Measurements from ENCODE around the gene EVL. TPM values are rescaled to one million over a fixed set of nuclear protein-coding genes. Genes with fewer than 3 reads are reported as not detected.
A peak's percentile ranks its signal among the peaks of the same experiment; 100 is the strongest.
"Not testable (repeated sequence)": the region's sequence is repeated elsewhere in the genome, so short reads cannot be mapped to it uniquely, and the experiment has no call there.

EVL gene
- total RNA-seq, 2 experiments from 2014 or later: 174 to 180 TPM

GRCh38 chr14:100058777-100059437 is 6.3 kb upstream of the EVL start:
- no peaks in the 10 kb centered on the region for H3K27me3 Mint-ChIP-seq
- peaks cover 5% of the 10 kb centered on the region for H3K36me3 Mint-ChIP-seq
- no peaks in the 10 kb centered on the region for H3K9me3 Mint-ChIP-seq
- DNase-seq: no peak
- ChIA-PET CTCF (interaction anchor here (1.2 to 6.6 kb wide), 6 partner anchors 8 to 134 kb away, joined by 3 to 75 read pairs (median 4); no protein-coding TSS in a partner anchor), POLR2A (interaction anchor here (1.0 to 1.8 kb wide), 3 partner anchors 10 to 46 kb away, joined by 3 to 5 read pairs (median 3); no protein-coding TSS in a partner anchor)
- H3K4me1 Mint-ChIP-seq (ENCODE audit: low read depth): peaks cover 66% of the 10 kb centered on the region
- peak overlapping the region; percentile 82 for H3K27ac Mint-ChIP-seq
- peak overlapping the region; percentile 49 for H3K4me3 Mint-ChIP-seq
- intact Hi-C loops (cut with micrococcal nuclease): loop anchor here (1.0 kb wide), 1 partner anchor 9 kb away; no protein-coding TSS in a partner anchor

GRCh38 chr14:100059438-100059781 is 5.8 kb upstream of the EVL start:
- H3K4me1 Mint-ChIP-seq (ENCODE audit: low read depth): peaks cover 71% of the 10 kb centered on the region
- DNase-seq: peak; percentile 37
- ChIA-PET CTCF (interaction anchor here (1.2 to 6.6 kb wide), 5 partner anchors 8 to 133 kb away, joined by 3 to 75 read pairs (median 6); no protein-coding TSS in a partner anchor), POLR2A (interaction anchor here (1.0 to 1.1 kb wide), 2 partner anchors 9 to 45 kb away, joined by 3 read pairs; no protein-coding TSS in a partner anchor)
- H3K4me3 Mint-ChIP-seq: peak overlapping the region; percentile 49
- peak overlapping the region; percentile 82 for H3K27ac Mint-ChIP-seq
- H3K36me3 Mint-ChIP-seq: peaks cover 5% of the 10 kb centered on the region
- intact Hi-C loops (cut with micrococcal nuclease): loop anchor here (1.0 kb wide), 1 partner anchor 9 kb away; no protein-coding TSS in a partner anchor
- H3K9me3 Mint-ChIP-seq: no peaks in the 10 kb centered on the region
- no peaks in the 10 kb centered on the region for H3K27me3 Mint-ChIP-seq

- Mint-ChIP-seq H3K4me3 (peak overlapping the region; percentile 64), H3K9me3 (no peaks in the 10 kb centered on the region), H3K27me3 (no peaks in the 10 kb centered on the region), H3K4me1 (ENCODE audit: low read depth) (peaks cover 79% of the 10 kb centered on the region), H3K36me3 (peaks cover 5% of the 10 kb centered on the region), H3K27ac (peak overlapping the region; percentile 98)
- DNase-seq: no peak
- POLR2A ChIA-PET: interaction anchor here (0.6 to 16.6 kb wide), 3 partner anchors 20 to 167 kb away, joined by 3 to 302 read pairs (median 9); no protein-coding TSS in a partner anchor
- CTCF ChIA-PET: interaction anchor here (0.7 to 2.3 kb wide), 4 partner anchors 11 to 132 kb away, joined by 3 to 20 read pairs (median 10); no protein-coding TSS in a partner anchor
- intact Hi-C loops (cut with micrococcal nuclease): loop anchor here (10.0 kb wide), 3 partner anchors 164 to 796 kb away; partner anchors contain the start of gene CCDC85C
Observed at GRCh38 chr14:100060760-100061159, 4.5 kb upstream of the EVL start.

- H3K9me3 Mint-ChIP-seq: no peaks in the 10 kb centered on the region
- H3K27ac Mint-ChIP-seq: peak overlapping the region; percentile 98
- H3K4me1 Mint-ChIP-seq (ENCODE audit: low read depth): peaks cover 80% of the 10 kb centered on the region
- peak; percentile 78 for DNase-seq
- intact Hi-C loops (cut with micrococcal nuclease): loop anchor here (2.0 to 10.0 kb wide), 5 partner anchors 90 to 798 kb away; partner anchors contain the start of gene CCDC85C
- CTCF ChIA-PET: interaction anchor here (1.1 to 16.8 kb wide), 8 partner anchors 9 to 131 kb away, joined by 3 to 573 read pairs (median 9); no protein-coding TSS in a partner anchor
- H3K4me3 Mint-ChIP-seq: peak overlapping the region; percentile 69
- H3K27me3 Mint-ChIP-seq: no peaks in the 10 kb centered on the region
- POLR2A ChIA-PET: interaction anchor here (1.2 to 16.6 kb wide), 6 partner anchors 9 to 91 kb away, joined by 3 to 302 read pairs (median 6); no protein-coding TSS in a partner anchor
- peaks cover 5% of the 10 kb centered on the region for H3K36me3 Mint-ChIP-seq
Observed at GRCh38 chr14:100062590-100062989, 2.6 kb upstream of the EVL start.

GRCh38 chr14:100063314-100063941 is 1.8 kb upstream of the EVL start:
- Mint-ChIP-seq H3K36me3 (peaks cover 13% of the 10 kb centered on the region), H3K27me3 (no peaks in the 10 kb centered on the region), H3K4me1 (ENCODE audit: low read depth) (peaks cover 81% of the 10 kb centered on the region), H3K4me3 (peak overlapping the region; percentile 69), H3K9me3 (no peaks in the 10 kb centered on the region), H3K27ac (peak overlapping the region; percentile 98)
- peak; percentile 52 for DNase-seq
- CTCF ChIA-PET: interaction anchor here (0.8 to 16.8 kb wide), 3 partner anchors 43 to 130 kb away, joined by 3 to 573 read pairs (median 3); no protein-coding TSS in a partner anchor
- POLR2A ChIA-PET: interaction anchor here (1.3 to 16.6 kb wide), 3 partner anchors 17 to 92 kb away, joined by 3 to 302 read pairs (median 5); no protein-coding TSS in a partner anchor
- intact Hi-C loops (cut with micrococcal nuclease): loop anchor here (2.0 to 10.0 kb wide), 5 partner anchors 91 to 799 kb away; partner anchors contain the start of gene CCDC85C

- intact Hi-C loops (cut with micrococcal nuclease): loop anchor here (1.0 to 10.0 kb wide), 6 partner anchors 9 to 1758 kb away; partner anchors contain the start of gene CCDC85C
- DNase-seq: peak; percentile 55
- ChIA-PET POLR2A (interaction anchor here (0.6 to 16.6 kb wide), 6 partner anchors 16 to 311 kb away, joined by 3 to 302 read pairs (median 12); a partner anchor contains a TSS), CTCF (interaction anchor here (1.1 to 16.8 kb wide), 6 partner anchors 11 to 313 kb away, joined by 3 to 573 read pairs (median 18); no protein-coding TSS in a partner anchor)
- H3K27ac Mint-ChIP-seq: peak overlapping the region; percentile 98
- H3K36me3 Mint-ChIP-seq: peaks cover 16% of the 10 kb centered on the region
- H3K4me1 Mint-ChIP-seq (ENCODE audit: low read depth): peaks cover 81% of the 10 kb centered on the region
- peak overlapping the region; percentile 81 for H3K4me3 Mint-ChIP-seq
- H3K27me3 Mint-ChIP-seq, H3K9me3 Mint-ChIP-seq: not testable (repeated sequence)
Observed at GRCh38 chr14:100064335-100065092, 708 bp upstream of the EVL start.

- H3K4me3 Mint-ChIP-seq: peak overlapping the region; percentile 81
- peak; percentile 92 for DNase-seq
- peaks cover 18% of the 10 kb centered on the region for H3K36me3 Mint-ChIP-seq
- H3K27ac Mint-ChIP-seq: peak overlapping the region; percentile 98
- ChIA-PET POLR2A (interaction anchor here (0.9 to 16.6 kb wide), 8 partner anchors 9 to 309 kb away, joined by 3 to 302 read pairs (median 8); a partner anchor contains a TSS), CTCF (interaction anchor here (0.7 to 16.8 kb wide), 10 partner anchors 9 to 312 kb away, joined by 3 to 573 read pairs (median 9); no protein-coding TSS in a partner anchor)
- peaks cover 83% of the 10 kb centered on the region for H3K4me1 Mint-ChIP-seq (ENCODE audit: low read depth)
- H3K27me3 Mint-ChIP-seq: no peaks in the 10 kb centered on the region
- intact Hi-C loops (cut with micrococcal nuclease): loop anchor here (1.0 to 10.0 kb wide), 7 partner anchors 7 to 1756 kb away; partner anchors contain the start of gene CCDC85C
- H3K9me3 Mint-ChIP-seq: no peaks in the 10 kb centered on the region
Observed at GRCh38 chr14:100065942-100066574, 836 bp downstream of the EVL start.

GRCh38 chr14:100066962-100067361 is 1.7 kb downstream of the EVL start:
- POLR2A ChIA-PET: interaction anchor here (0.8 to 16.6 kb wide), 7 partner anchors 10 to 308 kb away, joined by 3 to 302 read pairs (median 7); a partner anchor contains a TSS
- CTCF ChIA-PET: interaction anchor here (0.8 to 16.8 kb wide), 9 partner anchors 8 to 126 kb away, joined by 3 to 573 read pairs (median 9); no protein-coding TSS in a partner anchor
- H3K27ac Mint-ChIP-seq: peak overlapping the region; percentile 98
- H3K27me3 Mint-ChIP-seq: no peaks in the 10 kb centered on the region
- H3K36me3 Mint-ChIP-seq: peaks cover 18% of the 10 kb centered on the region
- H3K4me3 Mint-ChIP-seq: peak overlapping the region; percentile 81
- peaks cover 82% of the 10 kb centered on the region for H3K4me1 Mint-ChIP-seq (ENCODE audit: low read depth)
- H3K9me3 Mint-ChIP-seq: no peaks in the 10 kb centered on the region
- peak; percentile 73 for DNase-seq
- intact Hi-C loops (cut with micrococcal nuclease): loop anchor here (2.0 to 10.0 kb wide), 5 partner anchors 158 to 1755 kb away; partner anchors contain the start of gene CCDC85C

- Mint-ChIP-seq H3K27ac (peak overlapping the region; percentile 98), H3K9me3 (no peaks in the 10 kb centered on the region), H3K27me3 (no peaks in the 10 kb centered on the region), H3K36me3 (peaks cover 18% of the 10 kb centered on the region), H3K4me1 (ENCODE audit: low read depth) (peaks cover 81% of the 10 kb centered on the region), H3K4me3 (peak overlapping the region; percentile 81)
- DNase-seq: peak; percentile 34
- POLR2A ChIA-PET: interaction anchor here (0.8 to 16.6 kb wide), 6 partner anchors 10 to 308 kb away, joined by 3 to 302 read pairs (median 12); a partner anchor contains a TSS
- intact Hi-C loops (cut with micrococcal nuclease): loop anchor here (2.0 to 10.0 kb wide), 5 partner anchors 157 to 1755 kb away; partner anchors contain the start of gene CCDC85C
- CTCF ChIA-PET: interaction anchor here (0.8 to 16.8 kb wide), 8 partner anchors 8 to 126 kb away, joined by 3 to 573 read pairs (median 9); no protein-coding TSS in a partner anchor
Observed at GRCh38 chr14:100067481-100067880, 2.3 kb downstream of the EVL start.
